WTC11 (cell line): Measurements from ENCODE around the gene ZNF487.

ENCODE experiments used
- TF ChIP-seq, protein P1 (sequence below): fragments of 200-600 bp; IDR thresholded peaks from 2 replicates; pipeline ENCODE4 v1.8.0; 2022; ENCODE audit warnings: antibody characterized with exemption
- TF ChIP-seq, protein P2 (sequence below): sonication (generic); formaldehyde crosslinking; IDR thresholded peaks from 2 replicates; pipeline ENCODE4 v1.8.0; 2022; ENCODE audit warnings: mild to moderate bottlenecking, missing genetic modification reagents
- TF ChIP-seq, protein P3 (sequence below): sonication (generic); formaldehyde crosslinking; IDR thresholded peaks from 2 replicates; pipeline ENCODE4 v1.8.1; 2022; ENCODE audit warnings: mild to moderate bottlenecking, moderate library complexity, missing genetic modification reagents

DNA sequence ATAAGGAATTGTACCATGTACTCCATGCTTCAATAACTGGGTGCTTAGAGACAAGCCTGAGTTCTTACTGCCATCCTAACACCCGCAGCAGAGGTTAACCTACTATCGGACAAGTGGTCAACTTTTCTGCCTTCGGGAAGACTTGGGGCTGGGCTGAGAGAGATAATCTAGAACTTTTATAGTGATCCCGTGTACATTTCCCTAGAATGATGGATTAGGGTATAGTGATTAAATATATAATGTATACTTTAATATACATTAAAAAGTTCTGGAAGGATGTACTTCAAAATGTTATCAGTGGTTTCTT is 15.8 kb upstream of the ZNF487 start:
- TF ChIP-seq, protein P1, sequence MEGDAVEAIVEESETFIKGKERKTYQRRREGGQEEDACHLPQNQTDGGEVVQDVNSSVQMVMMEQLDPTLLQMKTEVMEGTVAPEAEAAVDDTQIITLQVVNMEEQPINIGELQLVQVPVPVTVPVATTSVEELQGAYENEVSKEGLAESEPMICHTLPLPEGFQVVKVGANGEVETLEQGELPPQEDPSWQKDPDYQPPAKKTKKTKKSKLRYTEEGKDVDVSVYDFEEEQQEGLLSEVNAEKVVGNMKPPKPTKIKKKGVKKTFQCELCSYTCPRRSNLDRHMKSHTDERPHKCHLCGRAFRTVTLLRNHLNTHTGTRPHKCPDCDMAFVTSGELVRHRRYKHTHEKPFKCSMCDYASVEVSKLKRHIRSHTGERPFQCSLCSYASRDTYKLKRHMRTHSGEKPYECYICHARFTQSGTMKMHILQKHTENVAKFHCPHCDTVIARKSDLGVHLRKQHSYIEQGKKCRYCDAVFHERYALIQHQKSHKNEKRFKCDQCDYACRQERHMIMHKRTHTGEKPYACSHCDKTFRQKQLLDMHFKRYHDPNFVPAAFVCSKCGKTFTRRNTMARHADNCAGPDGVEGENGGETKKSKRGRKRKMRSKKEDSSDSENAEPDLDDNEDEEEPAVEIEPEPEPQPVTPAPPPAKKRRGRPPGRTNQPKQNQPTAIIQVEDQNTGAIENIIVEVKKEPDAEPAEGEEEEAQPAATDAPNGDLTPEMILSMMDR = no peak
- TF ChIP-seq, protein P2, sequence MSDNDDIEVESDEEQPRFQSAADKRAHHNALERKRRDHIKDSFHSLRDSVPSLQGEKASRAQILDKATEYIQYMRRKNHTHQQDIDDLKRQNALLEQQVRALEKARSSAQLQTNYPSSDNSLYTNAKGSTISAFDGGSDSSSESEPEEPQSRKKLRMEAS (CRISPR knock-in tag) = no peak
- TF ChIP-seq, protein P3, sequence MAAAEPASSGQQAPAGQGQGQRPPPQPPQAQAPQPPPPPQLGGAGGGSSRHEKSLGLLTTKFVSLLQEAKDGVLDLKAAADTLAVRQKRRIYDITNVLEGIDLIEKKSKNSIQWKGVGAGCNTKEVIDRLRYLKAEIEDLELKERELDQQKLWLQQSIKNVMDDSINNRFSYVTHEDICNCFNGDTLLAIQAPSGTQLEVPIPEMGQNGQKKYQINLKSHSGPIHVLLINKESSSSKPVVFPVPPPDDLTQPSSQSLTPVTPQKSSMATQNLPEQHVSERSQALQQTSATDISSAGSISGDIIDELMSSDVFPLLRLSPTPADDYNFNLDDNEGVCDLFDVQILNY (CRISPR knock-in tag) = no peak
